T-helper 1 cell treated with Interleukin-12 subunit alpha and Interleukin-12 subunit beta and Interleukin-4 antibody, amounts not matched to agents 30 μg/mL and 1 μg/mL, for 36 hours (primary cell): ENCODE measurements around the gene TSGA10.
"Not testable (repeated sequence)": the region's sequence is repeated elsewhere in the genome, so short reads cannot be mapped to it uniquely, and the experiment has no call there.

Experiments
- H3K27ac Mint-ChIP-seq: one replicate; pipeline ENCODE4 v1.8.0; 2021; ENCODE audit warnings: mild to moderate bottlenecking, mixed read lengths
- H3K27me3 Mint-ChIP-seq: one replicate; pipeline ENCODE4 v1.8.0; 2021; ENCODE audit warnings: low read depth, mixed read lengths
- H3K36me3 Mint-ChIP-seq: one replicate; pipeline ENCODE4 v1.8.0; 2021; ENCODE audit warnings: low read depth, mixed read lengths
- H3K4me1 Mint-ChIP-seq: one replicate; pipeline ENCODE4 v1.8.0; 2021; ENCODE audit warnings: low read depth, mixed read lengths
- H3K4me3 Mint-ChIP-seq: one replicate; pipeline ENCODE4 v1.8.0; 2021; ENCODE audit warnings: mild to moderate bottlenecking, moderate library complexity, mixed read lengths
- H3K9me3 Mint-ChIP-seq: one replicate; pipeline ENCODE4 v1.8.0; 2021; ENCODE audit warnings: mixed read lengths

TSGA10 gene

GRCh38 chr2:99154643-99155536 lies at the start of gene TSGA10, which contains the start of gene LIPT1:
Gene TSGA10 (minus strand): TSS chr2:99154942. CDS start chr2:99109439, 45,503 bp downstream.
Gene LIPT1 (plus strand): TSS chr2:99154967. CDS start chr2:99161958, 6,991 bp downstream.
- no peaks in the 10 kb centered on the region for H3K9me3 Mint-ChIP-seq
- H3K36me3 Mint-ChIP-seq: peaks cover 18% of the 10 kb centered on the region
- no peaks in the 10 kb centered on the region for H3K27me3 Mint-ChIP-seq
- no peak within 1 kb of the TSS for H3K27ac Mint-ChIP-seq
- H3K4me3 Mint-ChIP-seq: no peak within 1 kb of the TSS
- peaks cover 25% of the 10 kb centered on the region for H3K4me1 Mint-ChIP-seq

- Mint-ChIP-seq H3K4me3 (no peak overlapping the region), H3K27ac (no peak overlapping the region), H3K27me3 (no peaks in the 10 kb centered on the region), H3K9me3 (peaks cover 11% of the 10 kb centered on the region), H3K36me3 (peaks cover 17% of the 10 kb centered on the region), H3K4me1 (no peaks in the 10 kb centered on the region)
These were observed 47.4 kb upstream of the TSGA10 start for GRCh38 chr2:99201959-99202678.

GRCh38 chr2:99200076-99200800 lies 45.5 kb upstream of the TSGA10 start:
- Mint-ChIP-seq H3K27ac (no peak overlapping the region), H3K36me3 (peaks cover 15% of the 10 kb centered on the region), H3K27me3 (no peaks in the 10 kb centered on the region), H3K9me3 (no peaks in the 10 kb centered on the region), H3K4me3 (no peak overlapping the region), H3K4me1 (no peaks in the 10 kb centered on the region)

GRCh38 chr2:99198103-99198841 lies 43.5 kb upstream of the TSGA10 start:
- no peaks in the 10 kb centered on the region for H3K27me3 Mint-ChIP-seq
- H3K4me1 Mint-ChIP-seq: no peaks in the 10 kb centered on the region
- peaks cover 18% of the 10 kb centered on the region for H3K36me3 Mint-ChIP-seq
- H3K4me3 Mint-ChIP-seq: no peak overlapping the region
- no peaks in the 10 kb centered on the region for H3K9me3 Mint-ChIP-seq
- no peak overlapping the region for H3K27ac Mint-ChIP-seq

GRCh38 chr2:99192364-99192763 lies 37.6 kb upstream of the TSGA10 start:
- not testable (repeated sequence) for H3K27ac Mint-ChIP-seq, H3K4me1 Mint-ChIP-seq, H3K9me3 Mint-ChIP-seq

GRCh38 chr2:99190548-99190947 lies 35.8 kb upstream of the TSGA10 start:
- no peaks in the 10 kb centered on the region for H3K27me3 Mint-ChIP-seq
- H3K9me3 Mint-ChIP-seq: no peaks in the 10 kb centered on the region
- peaks cover 38% of the 10 kb centered on the region for H3K36me3 Mint-ChIP-seq
- peaks cover 4% of the 10 kb centered on the region for H3K4me1 Mint-ChIP-seq
- no peak overlapping the region for H3K27ac Mint-ChIP-seq
- H3K4me3 Mint-ChIP-seq: no peak overlapping the region

More at GRCh38 chr2:99192364-99192763, 37.6 kb upstream of the TSGA10 start:
- peaks cover 38% of the 10 kb centered on the region for H3K36me3 Mint-ChIP-seq
- not testable (repeated sequence) for H3K27me3 Mint-ChIP-seq, H3K4me3 Mint-ChIP-seq

- peaks cover 32% of the 10 kb centered on the region for H3K36me3 Mint-ChIP-seq
- no peak overlapping the region for H3K27ac Mint-ChIP-seq
- no peak overlapping the region for H3K4me3 Mint-ChIP-seq
- no peaks in the 10 kb centered on the region for H3K27me3 Mint-ChIP-seq
- H3K4me1 Mint-ChIP-seq: peaks cover 9% of the 10 kb centered on the region
- no peaks in the 10 kb centered on the region for H3K9me3 Mint-ChIP-seq
These were observed 33.6 kb upstream of the TSGA10 start for GRCh38 chr2:99188357-99188756.

GRCh38 chr2:99187011-99187410 lies 32.3 kb upstream of the TSGA10 start:
- peaks cover 21% of the 10 kb centered on the region for H3K36me3 Mint-ChIP-seq

GRCh38 chr2:99184811-99185210 lies 30.1 kb upstream of the TSGA10 start:
- Mint-ChIP-seq H3K4me3 (no peak overlapping the region), H3K27me3 (no peaks in the 10 kb centered on the region), H3K27ac (no peak overlapping the region), H3K36me3 (peaks cover 17% of the 10 kb centered on the region), H3K9me3 (no peaks in the 10 kb centered on the region), H3K4me1 (peaks cover 25% of the 10 kb centered on the region)

More at GRCh38 chr2:99187011-99187410, 32.3 kb upstream of the TSGA10 start:
- Mint-ChIP-seq H3K27ac (peak overlapping the region; percentile 70), H3K9me3 (no peaks in the 10 kb centered on the region), H3K4me3 (no peak overlapping the region), H3K4me1 (peaks cover 13% of the 10 kb centered on the region), H3K27me3 (no peaks in the 10 kb centered on the region)

- H3K36me3 Mint-ChIP-seq: peaks cover 16% of the 10 kb centered on the region
- peak overlapping the region; percentile 3 for H3K4me3 Mint-ChIP-seq
- no peak overlapping the region for H3K27ac Mint-ChIP-seq
- no peaks in the 10 kb centered on the region for H3K27me3 Mint-ChIP-seq
- H3K4me1 Mint-ChIP-seq: peaks cover 35% of the 10 kb centered on the region
- H3K9me3 Mint-ChIP-seq: no peaks in the 10 kb centered on the region
These were observed 28.3 kb upstream of the TSGA10 start for GRCh38 chr2:99183025-99183424.

GRCh38 chr2:99181624-99182000 lies 26.9 kb upstream of the TSGA10 start:
- Mint-ChIP-seq H3K27me3 (no peaks in the 10 kb centered on the region), H3K27ac (peak overlapping the region; percentile 96), H3K9me3 (no peaks in the 10 kb centered on the region), H3K4me3 (peak overlapping the region; percentile 99), H3K4me1 (peaks cover 43% of the 10 kb centered on the region), H3K36me3 (peaks cover 19% of the 10 kb centered on the region)

- Mint-ChIP-seq H3K4me1 (peaks cover 43% of the 10 kb centered on the region), H3K9me3 (no peaks in the 10 kb centered on the region), H3K4me3 (peak within 1 kb of the TSS; percentile 99), H3K36me3 (peaks cover 19% of the 10 kb centered on the region), H3K27ac (peak within 1 kb of the TSS; percentile 96), H3K27me3 (no peaks in the 10 kb centered on the region)
These were observed 26.2 kb upstream of the TSGA10 start, which contains the start of the genes MITD1 and MRPL30 for GRCh38 chr2:99180755-99181623. Gene MITD1 (minus strand): TSS chr2:99181058. CDS start chr2:99180981, 77 bp downstream. Gene MRPL30 (plus strand): TSS chr2:99181184. CDS start chr2:99186204, 5,020 bp downstream.
